GM19238 (cell line): ENCODE data around the gene RAD1.

Experiments
- DNase-seq: peaks from one replicate; pipeline ENCODE4 v3.0.0; 2011; ENCODE audit warnings: low spot score; ENCODE audit not compliant: insufficient read length

Gene RAD1

GRCh38 chr5:34865091-34865490, 50.2 kb downstream of the RAD1 start:
- DNase-seq, result no peak

GRCh38 chr5:34863946-34864345, 51.4 kb downstream of the RAD1 start:
- DNase-seq, result no peak

- DNase-seq, result no peak
Measured at GRCh38 chr5:34859253-34859652, 56.1 kb downstream of the RAD1 start.

GRCh38 chr5:34858790-34859189, 56.5 kb downstream of the RAD1 start:
- no peak for DNase-seq

GRCh38 chr5:34857894-34858293, 57.4 kb downstream of the RAD1 start:
- DNase-seq, result no peak

- no peak for DNase-seq
Measured at GRCh38 chr5:34857161-34857560, 58.1 kb downstream of the RAD1 start.
